HG02610 (cell line): Measurements from ENCODE around the gene TMEM184B.

Experiments
- ATAC-seq: cut with Tn5 transposase; IDR thresholded peaks from one replicate; pipeline ENCODE4 v1.9.1; 2021; ENCODE audit warnings: mild to moderate bottlenecking, moderate library complexity; ENCODE audit not compliant: unreplicated experiment

TMEM184B gene

GRCh38 chr22:38207898-38208432 is 64.8 kb downstream of the TMEM184B start:
- ATAC-seq: no peak

GRCh38 chr22:38205261-38206128 is 67.3 kb downstream of the TMEM184B start:
- ATAC-seq: no peak

GRCh38 chr22:38204784-38205183 is 68.0 kb downstream of the TMEM184B start:
- ATAC-seq: no peak

- no peak for ATAC-seq
These were observed 68.8 kb downstream of the TMEM184B start for GRCh38 chr22:38203855-38204514.

- no peak for ATAC-seq
These were observed 69.6 kb downstream of the TMEM184B start for GRCh38 chr22:38203090-38203810.

- ATAC-seq: no peak
These were observed 70.2 kb downstream of the TMEM184B start for GRCh38 chr22:38202437-38203089.

- ATAC-seq: peak; percentile 47
These were observed 70.9 kb downstream of the TMEM184B start, which contains the start of gene MAFF for GRCh38 chr22:38201711-38202436. MAFF (plus strand) TSS chr22:38201994; CDS start chr22:38213854, 11,860 bp downstream.

GRCh38 chr22:38201371-38201710 is 71.5 kb downstream of the TMEM184B start:
- ATAC-seq: no peak

- ATAC-seq: no peak
These were observed 72.8 kb downstream of the TMEM184B start for GRCh38 chr22:38199826-38200559.

- ATAC-seq: no peak
These were observed 75.9 kb downstream of the TMEM184B start for GRCh38 chr22:38196791-38197419.

- ATAC-seq: no peak
These were observed 79.2 kb downstream of the TMEM184B start for GRCh38 chr22:38193580-38193979.

- no peak for ATAC-seq
These were observed 80.3 kb downstream of the TMEM184B start for GRCh38 chr22:38192475-38192863.

- ATAC-seq: no peak
These were observed 80.9 kb downstream of the TMEM184B start for GRCh38 chr22:38191731-38192474.

- no peak for ATAC-seq
These were observed 81.8 kb downstream of the TMEM184B start for GRCh38 chr22:38191055-38191454.

GRCh38 chr22:38190581-38190980 is 82.2 kb downstream of the TMEM184B start:
- ATAC-seq: no peak

GRCh38 chr22:38189104-38189503 is 83.7 kb downstream of the TMEM184B start:
- ATAC-seq: no peak

- no peak for ATAC-seq
These were observed 85.2 kb downstream of the TMEM184B start for GRCh38 chr22:38187413-38188212.
